NCI-H1092 (cell line): ENCODE results near the gene MGRN1.

Source experiments
- DNase-seq: peaks from one replicate; lab custom pipeline; 2025; lab: John Stamatoyannopoulos, UW

MGRN1 gene

GRCh38 chr16:4675864-4676786 lies 51.5 kb downstream of the MGRN1 start:
- DNase-seq, result no peak

- DNase-seq, result no peak
These were observed 52.2 kb downstream of the MGRN1 start for GRCh38 chr16:4676831-4677230.

GRCh38 chr16:4677390-4677789 lies 52.8 kb downstream of the MGRN1 start:
- no peak for DNase-seq

- no peak for DNase-seq
These were observed 53.4 kb downstream of the MGRN1 start for GRCh38 chr16:4677994-4678393.

- peak; percentile 17 for DNase-seq
These were observed 54.0 kb downstream of the MGRN1 start for GRCh38 chr16:4678596-4678995.

- peak; percentile 53 for DNase-seq
These were observed 54.7 kb downstream of the MGRN1 start for GRCh38 chr16:4679156-4679849.

GRCh38 chr16:4679850-4680636 lies 55.4 kb downstream of the MGRN1 start:
- DNase-seq, result peak; percentile 35

- no peak for DNase-seq
These were observed 56.2 kb downstream of the MGRN1 start for GRCh38 chr16:4680673-4681470.

GRCh38 chr16:4681471-4682083 lies 57.0 kb downstream of the MGRN1 start:
- DNase-seq, result no peak

- DNase-seq, result no peak
These were observed 57.5 kb downstream of the MGRN1 start for GRCh38 chr16:4682084-4682591.

GRCh38 chr16:4682616-4683254 lies 58.1 kb downstream of the MGRN1 start:
- no peak for DNase-seq

GRCh38 chr16:4683255-4684057 lies 58.8 kb downstream of the MGRN1 start:
- no peak for DNase-seq

GRCh38 chr16:4684058-4684715 lies 59.6 kb downstream of the MGRN1 start:
- DNase-seq, result no peak

GRCh38 chr16:4684763-4685162 lies 60.1 kb downstream of the MGRN1 start:
- DNase-seq, result no peak

GRCh38 chr16:4685292-4685691 lies 60.7 kb downstream of the MGRN1 start:
- DNase-seq, result no peak

GRCh38 chr16:4685776-4686496 lies 61.3 kb downstream of the MGRN1 start:
- no peak for DNase-seq

GRCh38 chr16:4686497-4687210 lies 62.0 kb downstream of the MGRN1 start:
- no peak for DNase-seq

- DNase-seq, result no peak
These were observed 62.8 kb downstream of the MGRN1 start for GRCh38 chr16:4687416-4687815.
